GM18508 (cell line): ENCODE results near the gene KCNQ2.

Source experiments
- ATAC-seq: cut with Tn5 transposase; IDR thresholded peaks from one replicate; pipeline ENCODE4 v1.9.1; 2021; ENCODE audit warnings: moderate number of reproducible peaks; ENCODE audit not compliant: insufficient read depth, unreplicated experiment

KCNQ2 gene

GRCh38 chr20:63364801-63365585, 107.5 kb downstream of the KCNQ2 start:
- no peak for ATAC-seq

DNA sequence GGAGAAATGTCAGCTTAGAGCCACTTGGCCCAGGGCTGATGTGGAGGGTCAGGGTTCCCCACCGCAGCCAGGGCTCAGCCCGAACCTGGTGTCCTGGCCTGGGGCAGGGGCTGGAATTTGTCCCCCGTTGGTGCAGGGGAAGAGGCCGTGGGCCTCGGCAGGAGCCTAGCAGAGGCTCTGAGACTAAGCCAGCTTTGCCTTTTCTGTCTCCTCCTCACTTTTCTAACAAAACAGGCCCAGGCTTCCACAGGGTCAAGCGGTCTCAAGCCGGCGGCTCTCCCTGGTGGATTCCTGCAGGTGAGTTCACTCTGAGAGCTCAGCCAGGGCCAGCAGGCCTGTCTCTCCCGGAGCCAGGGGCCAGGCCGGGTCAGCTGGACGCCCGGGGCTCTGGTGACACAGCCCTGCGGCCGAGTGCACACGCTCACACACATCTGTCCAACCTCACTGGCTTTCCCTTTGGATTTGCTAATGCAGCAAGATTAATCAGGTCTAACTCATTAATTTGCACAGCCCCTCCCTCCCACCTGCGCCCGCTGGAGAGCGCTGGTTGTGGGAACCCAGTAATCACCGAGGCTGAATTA, 108.4 kb downstream of the KCNQ2 start:
- ATAC-seq: no peak

DNA sequence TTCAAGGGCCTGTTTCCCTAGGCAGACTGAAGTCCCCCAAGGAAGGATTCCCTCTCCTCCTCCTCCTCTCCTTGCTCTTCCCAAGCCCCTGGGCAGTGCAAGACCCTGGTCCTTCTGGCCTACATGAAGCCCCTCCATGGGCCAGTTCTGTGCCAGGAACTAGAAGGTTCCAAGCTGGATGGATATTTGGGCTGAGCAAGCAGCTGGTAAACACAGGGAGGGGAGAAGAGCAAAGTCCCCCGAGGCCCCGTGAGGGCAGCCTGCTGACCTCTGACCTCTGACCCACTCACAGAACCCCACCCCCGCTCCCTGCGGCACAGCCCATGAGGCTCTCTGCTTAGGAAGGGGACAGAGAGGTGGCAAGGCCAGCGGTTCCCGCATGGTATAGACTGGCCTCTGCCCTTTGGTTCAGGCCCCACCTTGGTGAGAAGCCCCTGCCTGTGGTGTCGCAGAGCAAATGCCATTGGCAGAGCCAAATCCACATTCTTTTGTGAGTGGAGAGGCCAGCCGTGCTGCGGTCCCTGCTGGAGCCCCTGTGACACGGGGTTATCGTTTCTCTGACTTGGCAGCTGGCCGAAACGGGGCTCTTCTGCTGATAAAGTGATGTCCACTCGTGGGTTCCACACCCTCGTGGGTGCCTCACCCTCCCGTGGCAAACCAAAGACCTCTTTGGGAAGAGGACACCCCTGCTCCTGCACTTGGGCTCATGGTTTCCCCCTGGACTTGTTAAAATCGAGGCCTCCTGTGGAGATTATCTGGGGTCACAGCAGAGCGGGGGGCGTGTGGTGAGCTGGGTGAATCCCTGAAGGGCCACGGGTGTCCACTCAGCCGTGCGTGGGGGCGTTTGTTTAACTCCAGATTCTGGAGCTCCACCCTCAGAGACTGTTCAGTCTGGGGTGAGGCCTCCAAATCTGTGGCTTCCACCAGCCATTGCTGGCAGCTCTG, 109.2 kb downstream of the KCNQ2 start:
- no peak for ATAC-seq

GRCh38 chr20:63362436-63363009, 109.9 kb downstream of the KCNQ2 start:
- ATAC-seq: no peak

DNA sequence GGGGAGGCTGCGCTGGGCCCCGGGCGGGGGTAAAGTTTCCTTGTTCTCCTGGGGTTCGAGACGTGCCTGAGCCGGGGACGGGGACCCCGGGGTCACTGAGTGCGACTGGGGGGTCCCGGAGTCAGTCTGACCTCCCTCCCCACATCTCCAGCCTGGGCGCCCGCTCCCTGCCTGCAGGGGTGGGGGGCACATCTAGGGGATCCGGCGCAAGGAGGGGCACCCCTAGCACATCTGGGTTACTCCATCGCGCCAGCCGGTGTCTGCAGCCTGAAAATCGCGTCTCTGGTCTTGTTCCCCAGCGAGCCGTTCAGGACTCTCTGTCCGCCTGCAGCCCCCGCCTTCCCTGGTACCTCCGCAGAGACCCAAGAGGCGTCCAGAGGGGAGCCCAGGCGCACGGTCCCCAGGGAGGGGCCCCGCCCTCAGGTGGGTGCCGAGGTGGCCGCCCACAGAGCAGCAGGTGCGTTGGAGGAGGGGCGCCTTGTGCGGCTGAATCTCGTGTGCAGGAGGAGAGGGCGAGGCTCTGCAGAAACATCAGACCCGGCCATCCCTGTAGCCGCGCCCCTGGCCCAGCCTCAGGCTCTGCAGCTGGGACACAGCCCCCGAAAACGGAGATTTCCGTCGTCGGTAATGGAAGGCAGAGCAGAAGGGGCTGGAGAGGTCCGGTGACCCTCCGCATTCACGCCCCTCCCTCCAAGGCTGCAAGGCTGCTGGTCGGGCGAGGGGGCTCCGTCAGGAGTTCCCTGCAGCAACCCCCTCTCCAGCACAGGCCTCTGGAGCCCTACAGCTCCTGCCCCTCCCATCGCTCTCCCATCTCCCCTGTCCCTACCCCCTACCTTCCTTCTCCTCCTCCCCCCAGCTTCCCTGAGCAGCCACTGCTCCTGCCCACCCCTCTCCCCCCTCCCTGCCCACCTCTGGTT, 110.7 kb downstream of the KCNQ2 start:
- ATAC-seq: no peak

GRCh38 chr20:63360850-63361518, 111.5 kb downstream of the KCNQ2 start, which contains the start of gene CHRNA4:
CHRNA4 (minus strand) TSS chr20:63361349; CDS start chr20:63361165, 184 bp downstream.
- no peak for ATAC-seq

- ATAC-seq: no peak
Observed at GRCh38 chr20:63359937-63360849, 112.3 kb downstream of the KCNQ2 start.

GRCh38 chr20:63359164-63359934, 113.1 kb downstream of the KCNQ2 start:
- no peak for ATAC-seq

- no peak for ATAC-seq
Observed at GRCh38 chr20:63357921-63358905, 114.2 kb downstream of the KCNQ2 start.

DNA sequence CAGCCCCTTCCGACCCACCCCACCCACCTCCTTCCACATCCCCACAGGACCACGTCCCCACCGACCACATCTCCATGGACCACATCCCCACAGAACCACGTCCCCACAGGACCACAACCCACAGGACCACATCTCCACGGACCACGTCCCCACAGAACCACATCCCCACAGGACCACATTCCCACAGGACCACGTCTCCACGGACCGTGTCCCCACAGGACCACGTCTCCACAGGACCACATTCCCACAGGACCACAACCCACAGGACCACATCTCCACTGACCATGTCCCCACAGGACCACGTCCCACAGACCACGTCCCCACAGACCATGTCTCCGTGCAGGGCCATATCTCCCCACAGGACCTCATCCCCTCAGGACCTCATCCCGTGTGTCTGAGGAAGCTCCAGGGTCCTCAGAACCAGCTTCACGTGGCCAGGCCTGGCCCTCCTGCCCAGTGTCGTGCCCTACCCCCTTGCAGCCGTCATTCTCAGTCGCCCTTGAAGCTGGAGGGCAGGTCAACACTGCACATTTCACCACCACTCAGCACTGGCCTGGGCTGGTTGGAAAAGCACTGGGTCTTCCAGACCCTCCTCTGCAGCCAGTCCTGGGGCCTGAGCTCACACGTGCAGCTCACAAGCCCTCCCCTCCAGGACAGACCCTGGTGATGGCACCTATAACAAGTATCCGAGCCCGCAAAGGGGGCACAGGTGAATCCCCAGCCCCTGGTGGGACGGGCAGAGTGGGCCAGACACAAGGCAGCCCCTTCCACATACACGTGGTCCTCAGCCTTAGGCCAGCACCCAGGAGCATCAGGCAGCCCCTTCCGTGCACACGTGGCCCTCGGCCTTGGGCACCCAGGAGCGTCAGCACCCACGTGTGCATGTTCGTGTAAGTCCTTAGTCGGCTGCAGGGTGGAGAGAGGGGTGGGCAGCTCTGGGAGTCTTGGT, 115.2 kb downstream of the KCNQ2 start:
- no peak for ATAC-seq

DNA sequence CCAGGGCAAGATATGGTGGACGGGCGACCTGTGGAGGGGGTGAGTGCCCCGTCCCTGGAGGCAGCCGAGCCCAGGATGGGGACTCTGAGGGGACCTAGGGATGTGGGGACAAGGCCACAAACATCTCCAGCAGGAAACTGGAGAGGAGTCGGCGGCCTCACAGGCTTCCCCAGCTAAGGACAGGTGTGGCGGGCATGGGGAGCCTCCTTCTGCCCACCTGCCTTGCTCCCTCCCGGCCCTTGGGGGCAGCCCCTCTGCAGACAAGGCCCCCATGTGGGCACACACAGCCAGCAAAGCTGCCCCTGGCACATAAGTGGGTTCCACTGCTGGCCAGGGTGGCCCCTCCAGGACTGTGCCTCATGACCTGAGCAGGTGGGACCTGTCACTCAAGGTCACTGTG, 115.9 kb downstream of the KCNQ2 start:
- ATAC-seq: no peak

- ATAC-seq: no peak
Observed at GRCh38 chr20:63355781-63356295, 116.6 kb downstream of the KCNQ2 start.

DNA sequence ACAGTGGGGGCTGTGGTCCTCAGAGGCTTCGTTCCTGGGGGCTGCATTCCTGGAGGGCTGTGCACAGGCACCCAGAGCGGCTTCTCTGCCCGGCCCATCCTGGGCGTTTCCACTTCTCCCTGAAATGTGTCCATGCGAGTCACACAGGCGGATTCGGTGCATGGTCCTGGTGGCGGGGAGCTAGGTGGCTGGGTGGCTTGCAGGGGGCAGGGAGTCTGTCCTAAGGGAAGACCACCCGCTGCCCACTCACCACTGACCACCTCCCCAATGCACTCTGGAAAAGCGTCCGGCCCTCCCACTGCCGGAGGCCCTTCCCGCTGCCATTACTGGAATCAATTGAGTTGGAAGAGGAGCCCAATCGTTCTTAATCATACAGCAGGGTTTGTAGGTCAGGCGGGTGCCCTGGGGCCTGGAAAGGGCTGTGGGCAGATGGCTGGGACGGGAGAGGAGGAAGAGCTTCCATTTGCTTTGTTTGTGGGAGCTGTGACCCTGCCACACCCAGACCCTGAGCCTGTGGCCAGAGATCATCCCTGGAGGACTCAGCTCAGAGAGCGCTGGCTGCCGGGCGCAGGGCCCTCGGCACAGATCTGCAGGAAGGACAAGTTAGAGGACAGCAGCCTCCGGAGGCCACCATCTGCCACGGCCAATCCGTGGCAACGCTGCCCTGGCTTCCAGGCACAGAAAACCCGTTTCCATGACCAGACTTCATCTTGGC, 117.7 kb downstream of the KCNQ2 start:
- ATAC-seq: no peak

DNA sequence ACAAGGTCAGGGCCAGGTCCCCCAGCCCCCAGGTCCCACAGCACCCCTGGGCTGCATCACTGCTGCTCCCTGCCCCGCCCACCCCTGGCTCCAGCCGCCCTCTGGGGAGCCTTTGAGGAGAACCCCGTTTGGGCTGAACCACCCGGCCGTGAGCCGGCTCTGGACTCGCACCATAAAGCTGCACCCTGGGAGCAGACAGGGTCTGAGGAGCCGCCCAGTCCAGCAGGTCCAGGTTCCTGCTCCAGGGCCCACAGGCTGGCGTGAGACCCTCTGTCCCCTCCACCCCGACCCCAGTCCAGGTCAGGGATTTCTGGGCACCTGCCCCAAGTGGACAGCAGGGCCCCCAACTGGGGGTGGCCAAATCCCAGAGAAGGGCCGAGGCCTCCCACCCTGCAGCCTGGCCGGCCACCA, 119.6 kb downstream of the KCNQ2 start:
- ATAC-seq: no peak
